NCI-H526 treated with DMSO at 0.1 percent for 48 hours (cell line): Measurements from ENCODE around the gene MAPK11.

Source experiments
- DNase-seq: peaks from one replicate; lab custom pipeline; 2025; lab: John Stamatoyannopoulos, UW

Gene MAPK11

GRCh38 chr22:50269970-50270665 is at the start of gene MAPK11:
Gene MAPK11, minus strand, starts transcription at chr22:50270380. Its CDS starts 88 bp downstream, at chr22:50270292.
- no peak for DNase-seq

DNA sequence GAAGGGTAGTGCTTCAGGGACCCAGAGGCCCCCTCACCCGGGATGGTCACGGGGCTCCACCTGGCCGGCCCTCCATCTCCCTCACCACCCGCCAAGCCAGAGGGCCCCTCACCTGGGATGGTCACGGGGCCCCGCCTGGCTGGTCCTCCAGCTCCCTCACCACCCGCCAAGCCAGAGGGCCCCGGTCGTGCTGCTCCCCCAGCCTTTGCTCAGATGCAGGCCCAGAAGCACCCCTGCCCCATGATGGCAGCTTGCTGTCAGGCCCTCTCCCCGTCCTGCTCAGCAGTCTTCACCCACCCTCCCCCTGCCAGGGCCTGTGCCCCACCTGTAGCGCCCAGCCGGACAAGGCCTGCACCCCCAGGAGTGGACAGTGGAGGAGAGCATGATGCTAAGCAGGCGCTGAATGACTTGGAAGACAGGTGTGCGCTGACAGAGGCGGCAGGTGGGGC is 49.3 kb upstream of the MAPK11 start:
- DNase-seq: no peak

DNA sequence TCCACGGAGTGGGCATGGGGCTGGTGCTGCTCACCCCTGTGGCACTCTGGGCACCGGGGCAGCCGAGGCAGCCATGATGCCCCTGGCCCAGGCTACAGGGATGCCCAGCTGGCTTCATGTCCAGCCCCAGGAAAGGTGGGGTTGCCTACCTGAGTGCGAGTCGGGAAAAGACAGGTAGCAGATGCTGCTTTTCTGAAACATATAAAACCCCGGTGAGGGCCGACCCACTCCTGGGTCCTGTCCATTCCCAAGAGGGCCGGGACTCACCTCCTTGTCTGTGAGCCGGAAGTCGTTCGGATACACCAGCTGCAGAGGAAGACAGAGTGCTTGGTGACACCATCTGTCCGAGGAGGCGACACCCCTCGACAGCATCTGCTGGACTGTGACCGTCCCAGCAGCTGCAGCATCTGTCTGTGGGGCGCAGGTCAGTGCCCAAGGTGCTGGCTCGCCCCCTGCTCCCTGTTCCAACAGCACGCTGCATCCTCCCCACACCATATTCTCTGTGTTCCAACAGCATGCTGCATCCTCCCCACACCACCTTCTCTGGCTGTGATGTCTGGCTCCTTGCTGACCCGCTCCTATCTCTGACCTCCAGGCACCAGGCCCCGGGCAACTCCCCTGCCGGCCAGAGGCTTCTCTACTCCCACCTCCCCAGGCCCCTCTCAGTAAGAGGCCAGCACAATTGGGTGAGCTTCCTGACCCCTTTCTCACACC is 48.7 kb upstream of the MAPK11 start:
- no peak for DNase-seq

- no peak for DNase-seq
These were observed 48.1 kb upstream of the MAPK11 start for GRCh38 chr22:50318356-50318697.

GRCh38 chr22:50317674-50318073 is 47.5 kb upstream of the MAPK11 start:
- no peak for DNase-seq

DNA sequence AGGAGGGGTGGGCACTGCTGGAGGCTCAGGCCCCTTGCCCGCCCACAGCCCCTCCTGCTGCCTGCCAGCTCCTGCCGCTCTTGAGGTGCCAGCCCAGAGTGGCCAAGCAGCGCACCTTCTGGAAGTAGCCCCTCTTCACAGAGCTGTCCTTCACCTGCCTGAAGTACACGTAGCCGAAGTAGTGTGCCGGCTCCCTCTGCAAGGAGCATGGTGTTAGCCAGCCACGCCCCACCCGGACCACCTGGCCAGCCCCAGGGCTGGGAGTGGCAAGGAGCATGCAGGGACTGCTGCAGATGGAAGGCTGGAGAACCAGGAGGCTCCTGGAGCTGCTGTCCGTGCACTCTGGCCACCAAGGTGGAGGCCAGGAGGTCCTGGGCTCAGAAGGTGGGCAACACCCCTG is 47.0 kb upstream of the MAPK11 start:
- DNase-seq: no peak

GRCh38 chr22:50316114-50317065 is 46.2 kb upstream of the MAPK11 start:
- DNase-seq: no peak

DNA sequence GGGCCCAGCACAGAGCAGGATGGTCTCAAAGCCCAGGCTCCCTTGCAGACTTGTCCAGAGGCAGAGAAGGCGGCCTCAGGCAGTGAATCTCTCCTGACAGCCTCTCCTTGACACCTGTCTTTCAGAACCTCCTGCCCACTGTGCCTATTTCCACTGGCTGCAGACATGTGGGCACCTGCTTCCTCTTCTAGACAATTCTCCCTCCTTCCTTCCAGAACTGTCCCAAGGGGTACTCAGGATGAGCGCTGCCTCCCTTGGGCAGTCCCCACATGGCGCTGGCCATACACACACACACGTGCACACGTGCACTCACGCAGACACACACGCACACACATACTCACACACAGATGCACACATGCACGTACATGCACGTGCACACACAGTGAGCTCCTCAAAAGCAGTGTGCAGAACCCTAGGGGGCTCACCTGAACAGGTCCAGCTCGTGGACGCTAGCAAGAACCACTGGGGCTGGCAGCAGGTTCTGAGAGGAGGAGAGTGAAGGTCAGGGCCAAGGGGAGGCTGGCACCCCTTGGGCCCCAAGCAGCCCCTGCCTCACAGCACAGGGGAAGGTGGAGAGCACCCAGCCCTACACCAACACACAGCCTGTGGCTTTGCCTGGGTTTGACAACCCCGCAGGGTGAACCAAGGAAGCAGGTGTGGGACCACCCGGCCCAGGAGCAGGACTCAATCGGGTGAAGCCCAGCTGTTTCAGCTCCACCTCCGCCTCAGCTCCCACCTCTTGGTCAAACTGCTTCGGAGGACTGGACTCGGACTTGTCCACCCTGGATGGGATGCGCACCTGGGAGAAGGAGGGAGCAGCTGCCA is 45.3 kb upstream of the MAPK11 start:
- DNase-seq: no peak

GRCh38 chr22:50314455-50315288 is 44.5 kb upstream of the MAPK11 start:
- DNase-seq: no peak

GRCh38 chr22:50314081-50314454 is 43.9 kb upstream of the MAPK11 start:
- no peak for DNase-seq

DNA sequence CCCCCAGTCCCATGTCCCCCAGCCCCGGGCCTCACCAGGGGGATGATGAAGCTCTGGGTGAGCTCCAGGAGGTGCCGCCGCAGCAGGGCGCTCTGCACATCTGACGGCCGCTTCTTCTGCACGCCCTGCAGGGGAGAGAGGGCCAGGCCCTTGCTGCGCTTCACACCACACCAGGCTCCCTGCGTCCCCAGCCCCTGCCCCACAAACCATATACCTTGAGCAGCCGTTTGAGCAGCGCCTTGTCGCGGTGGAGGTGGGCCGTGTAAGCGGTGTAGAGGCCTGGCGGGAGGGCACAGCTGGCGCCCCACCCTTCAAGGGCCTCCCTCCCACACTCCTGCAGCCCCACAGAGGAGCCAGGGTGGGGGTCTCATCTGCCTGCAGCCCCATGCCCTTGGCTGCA is 43.4 kb upstream of the MAPK11 start:
- DNase-seq: no peak

DNA sequence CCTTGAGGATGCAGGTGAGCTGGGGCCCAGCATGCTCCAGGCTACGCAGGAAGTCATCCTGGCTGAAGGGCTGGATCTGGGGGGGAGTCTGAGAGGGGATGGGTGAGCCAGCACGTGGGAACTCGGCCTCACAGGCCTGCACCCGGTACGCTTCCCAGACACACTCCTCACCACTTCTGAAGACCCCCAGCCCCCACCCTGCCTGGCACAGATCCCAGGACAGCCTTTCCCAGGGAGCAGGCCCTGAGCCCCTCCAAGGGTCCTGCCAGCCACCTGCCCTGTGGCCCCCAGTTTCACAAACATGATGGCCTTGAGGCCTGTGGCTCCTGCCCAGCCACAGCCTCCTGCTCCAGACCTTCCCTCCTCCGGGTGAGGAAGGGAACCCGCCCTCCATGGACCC is 42.8 kb upstream of the MAPK11 start:
- no peak for DNase-seq

DNA sequence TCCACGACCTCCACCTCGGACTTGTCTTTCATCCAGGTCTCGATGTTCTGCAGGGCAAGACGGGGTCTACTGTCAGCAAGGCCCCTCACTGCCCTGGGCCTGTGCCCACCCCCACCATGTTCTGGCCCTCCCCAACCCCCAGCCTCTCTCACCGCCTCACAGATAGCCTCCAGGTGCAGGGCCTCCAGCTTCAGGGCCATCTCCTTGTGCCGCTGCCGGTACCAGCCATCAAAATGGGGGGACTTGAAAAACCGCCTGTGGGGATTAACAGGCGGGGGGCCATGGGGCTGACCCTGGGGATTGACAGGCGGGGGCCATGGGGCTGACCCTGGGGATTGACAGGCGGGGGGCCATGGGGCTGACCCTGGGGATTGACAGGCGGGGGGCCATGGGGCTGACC is 42.2 kb upstream of the MAPK11 start:
- DNase-seq: no peak

GRCh38 chr22:50311606-50312351 is 41.6 kb upstream of the MAPK11 start:
- no peak for DNase-seq

GRCh38 chr22:50310949-50311444 is 40.8 kb upstream of the MAPK11 start:
- no peak for DNase-seq

GRCh38 chr22:50310031-50310722 is 40.0 kb upstream of the MAPK11 start:
- no peak for DNase-seq

DNA sequence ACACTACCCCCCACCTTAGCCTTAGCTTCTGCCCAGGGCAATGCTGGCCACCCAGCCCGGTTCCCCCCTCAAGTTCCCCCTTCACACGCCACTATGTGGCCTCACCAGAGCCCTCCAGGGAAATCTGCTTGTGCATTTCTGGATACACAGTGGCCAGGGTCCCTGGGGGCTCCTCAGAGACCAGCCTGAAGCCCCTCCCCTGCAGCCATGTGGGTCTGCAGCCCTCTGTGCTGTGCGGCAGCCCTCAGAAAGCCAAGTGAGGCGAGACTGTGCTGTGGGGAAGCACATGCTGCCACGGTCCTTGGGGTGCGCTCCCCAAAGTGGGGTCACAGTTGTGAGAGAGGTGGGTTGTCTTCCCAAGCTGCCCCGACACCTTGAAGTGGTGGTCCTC is 39.4 kb upstream of the MAPK11 start:
- no peak for DNase-seq

DNA sequence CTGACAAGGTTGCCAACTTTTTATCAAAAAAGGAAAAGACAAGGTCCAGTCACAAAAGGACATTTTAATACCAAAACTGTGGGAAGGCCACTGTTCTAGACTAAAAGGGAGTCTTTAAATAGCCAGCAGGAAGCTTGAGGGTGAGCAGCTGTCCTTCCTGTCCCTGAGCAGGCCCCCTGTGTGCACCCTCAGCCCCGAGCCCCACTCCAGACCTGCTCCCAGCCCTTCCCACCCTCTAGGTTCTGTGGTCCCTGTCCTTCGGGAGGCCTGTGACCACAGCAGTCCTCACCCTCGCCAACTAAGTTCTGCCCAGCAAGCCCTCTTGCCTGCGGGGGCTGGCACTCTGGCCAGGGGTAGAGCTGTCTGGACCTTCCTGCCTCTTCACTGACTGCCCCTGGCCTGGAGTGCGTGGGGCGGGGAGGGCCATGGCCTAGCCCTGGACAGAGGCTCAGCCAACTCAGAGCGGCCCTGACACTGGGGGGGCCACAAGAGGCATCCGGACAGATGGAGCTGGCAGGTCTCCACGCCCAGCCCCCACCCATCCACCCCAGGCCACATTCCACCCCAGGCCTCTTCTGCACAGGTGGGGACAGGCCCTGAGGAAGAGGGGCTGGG is 38.9 kb upstream of the MAPK11 start:
- DNase-seq: no peak

DNA sequence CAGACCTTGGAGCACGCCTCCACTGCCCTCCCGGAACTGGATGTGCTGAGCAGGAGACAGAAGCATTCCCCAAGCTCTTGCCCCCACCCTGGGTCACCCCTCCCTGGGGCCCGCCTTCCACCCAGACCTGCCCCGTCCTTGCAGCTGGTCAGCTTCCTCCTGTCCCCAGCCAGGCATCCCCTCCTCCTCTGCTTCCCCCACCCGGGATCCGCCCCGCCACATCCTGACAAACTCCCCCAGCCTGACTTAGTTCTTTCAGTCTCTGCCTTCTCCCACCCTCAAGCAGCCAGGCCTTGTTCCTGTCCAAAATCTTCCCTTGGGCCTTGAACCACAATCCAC is 38.4 kb upstream of the MAPK11 start:
- DNase-seq: no peak
